ENCODE results near the gene SLC44A1. TPM values are rescaled to one million over a fixed set of nuclear protein-coding genes. Genes with fewer than 3 reads are reported as not detected.

Gene SLC44A1
- total RNA-seq, 1 donor from 2014 or later: 13.9 TPM

DNA sequence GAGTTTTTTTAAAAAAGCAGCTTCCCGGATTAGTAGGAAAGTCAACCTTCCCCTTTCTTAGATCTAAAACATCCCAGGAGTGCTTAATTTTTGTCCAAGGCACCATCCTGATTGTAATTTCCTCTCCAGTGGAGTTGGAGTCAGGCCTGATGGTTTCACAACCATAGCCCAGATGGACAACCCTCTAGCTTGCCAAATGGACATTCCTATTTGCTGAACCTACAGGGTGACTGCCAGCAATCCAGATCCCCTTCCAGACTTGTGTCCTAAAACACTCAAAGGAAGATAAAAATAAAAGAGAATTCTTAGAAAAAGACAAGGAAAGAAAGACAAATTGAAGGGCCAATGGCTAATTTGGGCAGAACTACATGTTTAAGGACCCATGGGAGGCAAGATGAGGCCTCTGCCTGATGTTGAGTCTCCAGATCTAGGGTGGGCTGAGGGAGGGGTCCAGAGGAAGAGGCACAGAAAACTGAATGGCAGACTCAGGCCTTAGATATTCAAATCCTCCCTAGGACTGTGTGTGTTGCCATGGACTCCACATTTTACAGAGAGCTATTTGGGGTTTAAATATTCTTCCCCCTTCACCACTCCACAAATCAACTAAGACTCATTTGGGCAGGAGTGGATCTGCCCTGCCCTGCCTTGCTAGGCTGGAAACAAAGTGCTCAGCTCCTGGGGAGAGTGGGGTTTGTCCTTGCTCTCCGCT, 38.5 kb upstream of the SLC44A1 start:
- no peak overlapping the region for H3K4me3 Mint-ChIP-seq
- H3K36me3 Mint-ChIP-seq (ENCODE audit: low read depth): no peaks in the 10 kb centered on the region
- peaks cover 5% of the 10 kb centered on the region for H3K9me3 Mint-ChIP-seq
- no peaks in the 10 kb centered on the region for H3K27me3 Mint-ChIP-seq (ENCODE audit: low read depth)
- H3K27ac Mint-ChIP-seq (ENCODE audit: unreplicated experiment): peak overlapping the region; percentile 88
- peaks cover 12% of the 10 kb centered on the region for H3K4me1 Mint-ChIP-seq
- TF ChIP-seq, protein P1, sequence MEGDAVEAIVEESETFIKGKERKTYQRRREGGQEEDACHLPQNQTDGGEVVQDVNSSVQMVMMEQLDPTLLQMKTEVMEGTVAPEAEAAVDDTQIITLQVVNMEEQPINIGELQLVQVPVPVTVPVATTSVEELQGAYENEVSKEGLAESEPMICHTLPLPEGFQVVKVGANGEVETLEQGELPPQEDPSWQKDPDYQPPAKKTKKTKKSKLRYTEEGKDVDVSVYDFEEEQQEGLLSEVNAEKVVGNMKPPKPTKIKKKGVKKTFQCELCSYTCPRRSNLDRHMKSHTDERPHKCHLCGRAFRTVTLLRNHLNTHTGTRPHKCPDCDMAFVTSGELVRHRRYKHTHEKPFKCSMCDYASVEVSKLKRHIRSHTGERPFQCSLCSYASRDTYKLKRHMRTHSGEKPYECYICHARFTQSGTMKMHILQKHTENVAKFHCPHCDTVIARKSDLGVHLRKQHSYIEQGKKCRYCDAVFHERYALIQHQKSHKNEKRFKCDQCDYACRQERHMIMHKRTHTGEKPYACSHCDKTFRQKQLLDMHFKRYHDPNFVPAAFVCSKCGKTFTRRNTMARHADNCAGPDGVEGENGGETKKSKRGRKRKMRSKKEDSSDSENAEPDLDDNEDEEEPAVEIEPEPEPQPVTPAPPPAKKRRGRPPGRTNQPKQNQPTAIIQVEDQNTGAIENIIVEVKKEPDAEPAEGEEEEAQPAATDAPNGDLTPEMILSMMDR (conservative IDR thresholded peaks at IDR 0.05): no peak
- no peak for DNase-seq (ENCODE audit: low read depth, low spot score)

GRCh38 chr9:105206496-105206820, 38.0 kb upstream of the SLC44A1 start:
- Mint-ChIP-seq H3K4me1 (peaks cover 12% of the 10 kb centered on the region), H3K27ac (ENCODE audit: unreplicated experiment) (no peak overlapping the region), H3K4me3 (no peak overlapping the region), H3K36me3 (ENCODE audit: low read depth) (no peaks in the 10 kb centered on the region), H3K27me3 (ENCODE audit: low read depth) (no peaks in the 10 kb centered on the region), H3K9me3 (peaks cover 5% of the 10 kb centered on the region)
- no peak for DNase-seq (ENCODE audit: low read depth, low spot score)
- TF ChIP-seq, protein P1 (conservative IDR thresholded peaks at IDR 0.05): no peak

GRCh38 chr9:105206821-105207699, 37.4 kb upstream of the SLC44A1 start:
- no peak for DNase-seq (ENCODE audit: low read depth, low spot score)
- no peak overlapping the region for H3K27ac Mint-ChIP-seq (ENCODE audit: unreplicated experiment)
- TF ChIP-seq, protein P1 (conservative IDR thresholded peaks at IDR 0.05): no peak
- peaks cover 12% of the 10 kb centered on the region for H3K4me1 Mint-ChIP-seq
- H3K4me3 Mint-ChIP-seq: no peak overlapping the region
- peaks cover 5% of the 10 kb centered on the region for H3K9me3 Mint-ChIP-seq
- no peaks in the 10 kb centered on the region for H3K27me3 Mint-ChIP-seq (ENCODE audit: low read depth)
- H3K36me3 Mint-ChIP-seq (ENCODE audit: low read depth): no peaks in the 10 kb centered on the region

- Mint-ChIP-seq H3K36me3 (ENCODE audit: low read depth) (no peaks in the 10 kb centered on the region), H3K4me3 (no peak overlapping the region), H3K4me1 (peaks cover 10% of the 10 kb centered on the region), H3K9me3 (no peaks in the 10 kb centered on the region), H3K27me3 (ENCODE audit: low read depth) (no peaks in the 10 kb centered on the region), H3K27ac (ENCODE audit: unreplicated experiment) (no peak overlapping the region)
- no peak for DNase-seq (ENCODE audit: low read depth, low spot score)
- TF ChIP-seq, protein P1 (conservative IDR thresholded peaks at IDR 0.05): no peak
Observed at GRCh38 chr9:105216440-105217178, 27.8 kb upstream of the SLC44A1 start.

GRCh38 chr9:105218673-105219072, 25.8 kb upstream of the SLC44A1 start:
- Mint-ChIP-seq H3K27me3 (ENCODE audit: low read depth) (no peaks in the 10 kb centered on the region), H3K4me3 (no peak overlapping the region), H3K9me3 (peaks cover 5% of the 10 kb centered on the region), H3K27ac (ENCODE audit: unreplicated experiment) (no peak overlapping the region), H3K36me3 (ENCODE audit: low read depth) (peaks cover 2% of the 10 kb centered on the region), H3K4me1 (peaks cover 10% of the 10 kb centered on the region)
- DNase-seq (ENCODE audit: low read depth, low spot score): no peak
- TF ChIP-seq, protein P1 (conservative IDR thresholded peaks at IDR 0.05): no peak
